Inflammatory macrophage treated with lipopolysaccharide for 1 hour (primary cell): Measurements from ENCODE around the gene MYH2.

Experiments
- DNase-seq, 2 donors: peaks; one replicate each; pipeline ENCODE4 v3.0.0-alpha.2; 2020 to 2022

MYH2 gene

DNA sequence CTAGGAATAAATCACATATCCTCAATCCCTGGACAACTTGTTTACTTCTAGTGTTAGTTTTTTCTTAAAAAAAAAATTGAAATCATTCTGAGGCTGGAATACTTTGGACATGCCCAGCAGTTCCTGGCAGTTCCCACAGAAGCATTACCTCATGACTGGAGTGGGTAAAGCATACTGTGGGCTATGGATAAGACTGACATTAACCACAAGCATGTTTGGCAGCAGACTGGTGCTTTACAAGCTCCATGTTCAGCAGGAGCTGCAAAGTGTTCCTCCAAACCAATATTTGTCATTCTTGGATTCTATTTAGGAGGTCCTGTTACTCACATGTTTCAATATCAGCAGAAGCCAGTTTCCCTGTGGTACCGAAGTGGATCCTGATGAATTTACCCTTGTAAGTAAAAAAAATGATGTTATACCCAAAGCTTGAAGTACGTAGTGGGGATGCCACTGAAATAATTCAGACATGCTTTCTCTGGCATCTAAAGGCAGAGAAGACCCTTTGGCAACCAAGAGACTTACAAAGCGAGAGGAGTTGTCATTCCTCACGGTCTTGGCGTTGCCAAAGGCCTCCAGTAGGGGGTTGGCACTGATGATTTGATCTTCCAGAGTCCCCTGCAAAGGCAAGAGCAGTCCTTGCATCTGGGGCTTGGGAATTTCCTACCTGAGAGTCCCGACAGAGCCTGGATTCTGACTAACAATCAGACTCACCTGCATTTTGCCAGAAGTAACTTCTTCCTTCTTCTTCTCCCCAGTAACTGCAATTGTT is 36.0 kb downstream of the MYH2 start:
- no peak for DNase-seq

DNA sequence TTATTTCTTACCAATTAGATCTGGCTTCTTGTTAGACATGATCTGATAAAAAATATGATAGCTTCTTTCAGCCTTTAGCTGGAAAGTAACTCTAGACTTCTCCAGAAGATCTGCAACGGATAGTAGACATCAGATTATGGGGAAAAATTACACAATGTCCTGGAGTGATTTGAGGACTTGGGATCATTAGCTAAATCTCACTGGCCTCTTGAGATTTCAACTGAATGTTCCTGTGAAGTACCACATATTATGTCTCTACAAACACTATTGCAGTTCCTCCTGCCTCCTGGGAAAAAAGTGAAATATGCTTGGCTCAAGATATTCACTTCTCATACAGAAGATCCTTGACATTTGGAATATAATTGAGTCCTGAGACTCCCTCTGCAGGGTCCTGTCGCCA is 36.6 kb downstream of the MYH2 start:
- no peak for DNase-seq

GRCh38 chr17:10499950-10500349 is 49.5 kb downstream of the MYH2 start:
- no peak for DNase-seq

DNA sequence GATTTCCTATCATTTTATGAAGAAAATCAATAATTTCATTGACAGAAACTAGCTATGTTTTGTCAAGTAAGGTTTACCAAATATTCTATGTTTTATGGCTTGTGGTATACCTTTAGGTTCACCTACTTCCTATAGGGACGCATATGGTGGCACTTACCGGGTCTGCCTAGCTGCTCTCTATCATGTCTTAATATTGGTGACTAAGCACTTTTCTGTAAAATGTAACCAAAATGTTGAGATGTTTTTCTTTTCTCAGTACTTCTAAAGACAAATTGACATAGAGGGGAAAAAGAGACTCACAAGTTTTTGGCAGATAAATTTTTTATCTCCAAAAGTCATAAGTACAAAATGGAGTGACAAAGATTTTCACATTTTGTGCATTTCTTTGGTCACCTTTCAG is 57.5 kb downstream of the MYH2 start:
- no peak for DNase-seq

- DNase-seq, result no peak
Measured at GRCh38 chr17:10482252-10482651, 67.2 kb downstream of the MYH2 start.

- no peak for DNase-seq
Measured at GRCh38 chr17:10477701-10478100, 71.8 kb downstream of the MYH2 start.

- DNase-seq, result no peak
Measured at GRCh38 chr17:10474536-10474935, 74.9 kb downstream of the MYH2 start.

DNA sequence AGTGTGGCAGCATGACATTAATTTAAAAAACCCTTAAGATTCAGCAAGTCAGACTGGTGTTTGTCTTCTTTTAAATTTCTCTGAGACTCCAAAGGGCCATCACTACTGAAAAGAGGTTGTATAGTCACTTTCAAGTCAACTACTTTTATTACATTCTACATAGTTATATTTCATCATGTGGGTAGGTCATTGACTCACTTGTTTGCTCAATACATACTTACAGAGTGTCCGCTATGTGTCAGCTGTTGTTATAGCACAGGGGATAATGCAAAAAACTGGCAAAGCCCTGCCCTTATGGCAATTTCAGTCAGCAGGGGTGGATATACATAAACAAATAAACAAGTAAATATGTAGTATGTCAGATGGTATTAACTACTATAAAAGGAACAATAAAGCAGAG is 77.6 kb downstream of the MYH2 start:
- DNase-seq, result no peak
